GM18498 (cell line): ENCODE results near the gene RPL7A.
"Not testable (repeated sequence)": the region's sequence is repeated elsewhere in the genome, so short reads cannot be mapped to it uniquely, and the experiment has no call there.

Source experiments
- ATAC-seq: cut with Tn5 transposase; IDR thresholded peaks from one replicate; pipeline ENCODE4 v1.9.1; 2021; ENCODE audit warnings: mild to moderate bottlenecking, moderate library complexity; ENCODE audit not compliant: unreplicated experiment

Gene RPL7A

DNA sequence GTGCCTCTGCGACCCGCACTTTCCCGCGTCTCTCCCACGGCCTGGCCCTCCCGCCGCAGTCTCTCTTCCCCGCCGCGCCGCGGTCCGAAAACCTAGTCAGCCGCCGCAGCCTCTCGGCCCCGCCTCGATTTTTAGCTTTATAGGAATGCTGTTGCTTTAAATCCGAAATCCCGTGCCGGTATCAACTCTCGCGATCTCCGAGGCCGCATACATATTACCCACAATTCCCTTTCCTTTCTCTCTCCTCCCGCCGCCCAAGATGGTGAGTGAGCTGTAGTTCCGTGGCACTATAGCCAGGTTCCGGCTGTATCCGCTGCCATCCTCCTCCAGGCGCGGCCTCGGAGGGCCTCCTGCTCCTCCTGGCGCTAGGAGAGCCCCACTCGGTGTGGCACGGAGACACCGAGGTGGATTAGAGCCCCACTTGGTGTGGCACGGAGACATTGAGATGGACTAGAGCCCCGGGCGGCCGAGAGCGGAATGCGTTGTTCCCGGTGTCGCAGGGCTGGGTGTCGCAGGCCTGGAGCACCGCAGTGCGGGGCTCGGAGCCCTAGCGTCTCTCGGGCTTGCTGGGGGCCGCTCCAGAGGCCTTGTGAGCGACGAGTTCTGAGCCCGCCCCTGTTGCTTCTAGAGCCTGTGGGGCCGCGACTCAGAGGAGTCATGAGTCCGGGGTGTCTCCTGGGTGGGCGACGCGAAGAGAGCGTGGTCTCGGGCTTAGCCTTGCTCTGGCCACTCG, at the start of gene RPL7A, which contains the start of gene MED22:
Gene RPL7A, plus strand, starts transcription at position 234 of the 733 bp plus-strand sequence. Its CDS starts 26 bp downstream, at position 260.
Gene MED22, minus strand, starts transcription at position 147 of the 733 bp plus-strand sequence. CDS start 1,469 bp downstream, outside the sequence.
- peak; percentile 70 for ATAC-seq

DNA sequence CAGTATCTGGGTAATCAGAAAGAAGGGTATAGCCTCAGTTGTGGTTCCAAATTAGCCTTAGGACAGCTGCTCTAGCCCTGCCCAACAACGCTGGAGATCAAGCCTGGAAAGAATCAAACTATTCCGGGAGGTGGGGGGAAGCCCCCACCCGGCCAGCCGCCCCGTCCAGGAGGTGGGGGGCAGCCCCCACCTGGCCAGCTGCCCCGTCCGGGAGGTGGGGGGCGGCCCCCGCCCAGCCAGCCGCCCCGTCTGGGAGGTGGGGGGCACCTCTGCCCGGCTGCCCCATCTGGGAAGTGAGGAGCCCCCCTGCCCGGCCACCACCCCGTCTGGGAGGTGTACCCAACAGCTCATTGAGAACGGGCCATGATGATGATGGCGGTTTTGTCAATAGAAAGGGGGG, 48.0 kb upstream of the RPL7A start:
- ATAC-seq = not testable (repeated sequence)

DNA sequence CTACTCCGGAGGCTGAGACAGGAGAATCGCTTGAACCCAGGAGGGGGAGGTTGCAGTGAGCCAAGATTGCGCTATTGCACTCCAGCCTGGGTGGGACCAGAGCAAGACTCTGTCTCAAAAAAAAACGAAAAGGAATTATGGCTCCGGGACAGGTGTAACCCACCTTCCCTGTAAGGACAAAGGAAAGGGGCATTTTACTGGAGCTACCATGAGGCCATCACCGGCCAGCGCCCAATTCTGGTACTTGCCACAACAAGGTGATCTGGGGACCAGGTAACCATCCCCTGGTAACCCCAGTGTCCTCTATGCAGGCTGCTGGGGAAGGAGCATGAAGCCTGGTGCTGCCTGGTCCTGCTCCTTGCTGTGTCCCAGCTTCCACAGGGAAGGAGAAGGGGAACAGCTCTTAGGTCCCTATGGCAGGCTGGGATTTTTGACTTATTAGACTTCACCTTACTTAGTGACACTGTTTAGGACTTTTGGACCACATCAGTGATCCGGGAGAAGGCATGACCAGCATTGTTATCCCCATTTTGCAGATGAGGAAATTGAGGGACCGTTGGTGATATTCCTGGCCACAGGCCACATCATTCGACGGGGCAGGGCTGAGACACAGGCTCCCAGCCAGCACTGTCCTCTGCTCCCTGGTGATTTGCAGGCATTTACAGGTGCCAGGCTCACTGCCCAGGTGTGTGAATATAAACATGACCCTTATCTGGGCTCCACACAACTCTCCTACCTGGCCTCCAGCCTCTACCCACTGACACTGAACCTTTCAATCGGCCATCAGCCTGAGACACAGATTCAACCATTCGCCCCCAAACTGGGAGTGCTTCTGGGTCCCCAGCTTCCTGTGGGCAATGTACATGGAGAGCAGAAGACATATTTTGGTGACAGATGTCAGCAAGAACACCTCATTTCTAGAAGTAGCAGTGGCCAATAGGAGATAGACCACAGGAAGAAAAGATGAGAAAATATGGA, 46.5 kb upstream of the RPL7A start:
- ATAC-seq = no peak

DNA sequence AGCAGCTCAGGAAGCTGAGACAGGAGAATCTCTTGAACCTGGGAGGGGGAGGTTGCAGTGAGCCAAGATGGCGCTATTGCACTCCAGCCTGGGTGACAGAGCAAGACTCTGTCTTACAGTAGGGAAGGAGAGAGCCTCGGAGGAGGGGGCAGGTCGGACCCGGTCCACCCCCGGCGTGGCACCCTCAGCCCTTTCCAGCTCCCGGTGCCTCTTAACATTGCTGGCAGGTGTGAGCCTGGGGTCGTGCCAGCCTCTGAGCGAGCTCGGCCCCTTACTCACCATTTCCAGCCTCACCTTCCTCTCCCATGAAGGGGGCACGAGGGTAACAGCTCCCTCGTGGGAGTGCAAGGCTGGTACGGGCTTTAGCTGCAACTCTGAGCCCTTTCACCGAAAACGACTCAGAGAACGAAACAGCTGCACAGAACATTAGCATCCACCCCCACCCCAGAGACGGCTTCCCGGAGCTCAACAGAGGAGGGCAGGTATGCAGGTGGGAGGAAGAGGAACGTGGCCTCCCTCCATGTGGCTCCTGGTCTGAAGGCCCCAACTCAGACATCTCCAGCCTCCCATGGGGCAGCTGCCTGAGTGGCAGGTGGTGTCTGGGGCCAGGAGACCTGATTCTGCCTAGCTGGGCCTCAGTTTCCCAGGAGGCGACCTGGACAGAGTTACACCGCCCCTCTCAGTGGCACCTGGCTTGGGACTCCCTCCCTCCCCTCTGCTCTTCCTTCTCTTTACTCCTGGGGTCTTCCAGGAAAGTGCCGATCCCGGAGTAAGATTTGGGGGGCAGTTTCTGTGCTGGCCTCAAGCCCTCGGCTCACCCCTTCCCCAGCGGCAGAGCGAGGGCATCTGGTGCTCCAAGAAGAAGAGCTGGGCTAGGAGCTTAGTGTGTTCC, 44.5 kb upstream of the RPL7A start:
- ATAC-seq = no peak

DNA sequence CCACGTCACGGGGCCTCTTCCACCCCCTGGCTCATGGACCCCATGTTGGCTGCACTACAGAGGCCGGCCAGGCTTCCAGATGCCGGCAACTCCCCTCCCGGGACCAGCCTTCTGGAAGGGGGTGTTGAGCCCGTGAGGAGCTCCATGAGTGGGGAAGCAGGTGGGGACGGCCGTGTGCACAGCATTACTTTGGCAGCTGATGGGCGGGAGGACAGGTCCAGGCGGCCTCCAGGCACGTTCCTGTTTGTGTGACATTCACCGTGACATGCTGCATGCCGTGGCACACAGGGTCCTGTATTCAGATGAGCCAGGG, 43.9 kb upstream of the RPL7A start:
- ATAC-seq = no peak

DNA sequence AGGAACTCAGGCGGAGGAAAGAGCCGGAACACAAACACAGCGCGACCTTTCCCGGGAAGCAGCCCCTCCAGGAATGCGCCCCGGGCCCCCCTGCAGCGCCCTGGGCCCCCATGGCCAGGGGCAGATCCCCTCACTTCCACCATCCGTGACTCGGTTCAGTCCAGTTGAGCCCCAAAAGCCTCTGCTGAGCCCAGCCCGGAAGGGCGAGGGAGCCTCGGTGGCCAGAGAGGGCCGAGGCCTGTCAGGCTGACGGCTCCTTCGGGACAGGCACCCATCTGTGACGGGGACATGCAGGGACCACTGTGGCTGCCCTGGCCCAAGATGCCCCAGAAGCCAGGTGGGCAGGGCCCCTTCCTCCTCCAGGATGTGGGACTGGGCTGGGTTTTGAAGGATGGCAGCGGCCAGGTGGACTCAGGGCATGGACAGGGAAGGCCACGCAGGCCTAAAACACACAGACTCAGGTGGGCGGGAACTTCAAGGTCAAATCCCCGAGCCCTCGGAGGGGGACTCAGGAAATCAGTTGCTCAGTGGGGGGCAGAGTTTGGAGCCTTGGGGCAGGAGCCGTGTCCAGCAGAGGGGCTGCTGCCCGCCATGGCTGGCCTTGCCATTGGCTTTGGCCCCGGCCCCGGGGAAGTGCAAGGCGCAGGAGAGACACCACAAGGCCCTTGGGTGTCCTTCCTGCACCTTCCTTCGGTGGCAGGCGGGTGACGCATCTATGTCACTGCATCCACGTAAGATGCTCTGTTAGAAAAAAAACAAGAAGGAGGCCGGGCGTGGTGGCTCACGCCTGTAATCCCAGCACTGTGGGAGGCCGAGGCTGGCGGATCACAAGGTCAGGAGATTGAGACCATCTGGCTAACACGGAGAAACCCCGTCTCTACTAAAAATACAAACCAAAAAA, 43.3 kb upstream of the RPL7A start:
- ATAC-seq = no peak

DNA sequence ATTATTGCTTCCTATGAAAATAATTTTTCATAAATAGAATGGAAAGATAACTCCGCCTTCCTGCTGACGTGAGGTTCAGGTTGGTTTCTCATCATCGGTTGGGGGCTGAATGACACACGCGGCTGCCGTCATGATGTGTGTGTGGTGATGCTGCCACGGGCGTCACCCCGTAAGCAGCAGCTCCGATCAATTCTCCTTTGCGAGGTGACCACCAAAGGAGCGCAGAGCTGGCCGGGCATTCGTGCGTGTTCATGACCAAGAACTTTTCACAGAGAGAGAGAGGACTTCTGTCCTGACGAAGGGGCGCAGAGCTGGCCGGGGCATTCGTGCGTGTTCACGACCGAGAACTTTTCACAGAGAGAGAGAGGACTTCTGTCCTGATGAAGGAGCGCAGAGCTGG, 42.3 kb upstream of the RPL7A start:
- no peak for ATAC-seq

DNA sequence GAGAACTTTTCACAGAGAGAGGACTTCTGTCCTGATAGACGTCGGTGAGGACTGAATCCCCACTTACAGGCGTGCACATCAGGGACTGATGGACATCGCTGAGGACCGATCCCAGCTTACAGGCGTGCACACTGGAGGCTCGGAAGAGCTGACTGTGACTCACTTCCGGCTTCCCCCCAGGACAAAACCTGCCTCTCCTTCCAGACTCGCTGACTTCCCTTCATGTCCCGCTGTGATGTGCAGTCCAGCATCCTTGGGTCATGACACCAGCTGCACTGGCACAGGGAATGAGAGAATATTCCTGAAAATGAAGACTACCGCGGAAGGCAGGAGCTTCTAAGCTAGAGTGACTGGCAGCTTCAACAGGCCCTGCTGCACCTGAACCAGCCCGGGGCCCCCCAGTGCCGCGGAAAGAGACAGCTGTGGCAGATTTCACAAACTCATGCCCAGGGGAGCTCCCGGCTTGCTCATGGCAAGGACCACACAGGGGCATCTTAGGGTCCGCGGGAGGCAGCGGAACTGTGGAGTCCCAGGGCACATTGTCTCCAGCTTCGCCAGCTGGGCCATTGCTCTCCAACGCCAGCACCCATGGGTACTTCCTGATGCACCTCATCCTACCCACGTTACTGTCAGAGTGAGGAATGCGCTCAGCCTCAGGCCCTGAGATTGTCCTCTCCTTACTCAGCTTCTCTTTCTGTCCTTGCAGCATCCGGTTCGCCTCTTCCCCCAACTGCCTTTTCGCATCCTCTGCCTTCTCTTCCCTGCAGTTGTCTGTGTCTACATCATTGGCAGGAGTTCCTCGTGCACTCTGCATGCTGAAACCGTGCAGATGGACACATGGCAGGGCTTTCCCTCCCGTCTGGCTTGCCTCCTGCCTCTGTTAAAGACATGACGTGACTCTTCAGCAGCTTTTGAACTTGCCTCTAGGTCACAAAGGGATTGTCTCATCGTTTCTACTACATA, 41.5 kb upstream of the RPL7A start:
- ATAC-seq = no peak

DNA sequence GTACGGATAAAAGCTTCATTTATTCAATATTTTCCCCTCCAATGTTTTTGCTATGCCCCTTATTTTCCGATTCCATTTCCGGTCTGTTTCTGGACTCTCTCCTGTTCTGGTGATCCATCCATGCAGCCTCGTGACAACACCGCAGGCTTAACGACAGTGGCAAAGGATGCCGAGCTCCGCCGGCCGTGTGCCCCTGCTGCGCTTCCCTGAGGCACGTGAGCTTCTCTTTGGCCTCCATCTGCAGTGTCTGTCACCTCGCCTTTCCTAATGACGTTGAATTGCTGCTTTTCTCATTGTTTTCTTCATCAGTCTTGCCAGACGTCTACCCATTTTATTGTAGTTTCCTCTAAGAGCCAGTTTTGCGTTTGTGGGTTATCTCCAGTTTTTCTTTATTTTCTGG, 40.7 kb upstream of the RPL7A start:
- ATAC-seq = no peak

DNA sequence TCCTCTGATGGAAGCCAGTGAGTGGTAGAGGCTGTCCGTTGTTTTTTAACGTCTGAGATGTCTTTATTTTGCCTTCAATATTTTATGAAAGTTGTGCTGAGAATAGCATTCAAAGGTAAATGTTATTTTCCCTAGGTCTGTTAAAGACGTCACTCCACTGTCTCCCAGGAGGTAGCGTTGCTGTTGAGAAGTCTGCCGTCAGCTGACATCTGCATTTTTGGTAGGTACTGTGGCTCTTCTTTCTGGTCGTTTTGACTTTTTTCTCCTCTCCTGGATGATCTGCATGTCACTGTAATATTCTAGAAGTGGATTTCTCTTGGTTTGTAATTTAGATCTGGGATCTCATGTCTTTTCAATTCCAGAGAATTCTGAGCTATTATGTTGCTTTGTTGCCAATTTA, 38.4 kb upstream of the RPL7A start:
- ATAC-seq = no peak

DNA sequence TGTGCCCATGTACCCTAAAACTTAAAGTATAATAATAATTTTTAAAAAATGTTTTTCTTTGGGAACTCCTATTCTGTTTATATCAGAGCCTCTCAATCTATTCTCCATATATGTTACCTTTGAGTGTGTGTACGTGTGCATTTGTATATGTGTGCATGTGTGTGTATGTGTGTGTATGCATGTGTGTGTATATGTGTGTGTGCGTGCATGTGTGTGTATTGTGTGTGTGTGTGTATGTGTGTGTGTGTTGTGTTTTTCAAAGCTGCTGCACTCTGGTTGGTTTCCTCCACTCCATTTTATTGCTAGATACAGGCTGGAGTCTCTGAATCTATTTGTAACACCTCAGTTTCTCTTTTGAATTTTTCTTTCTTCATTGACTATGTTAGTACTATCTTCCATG, 32.0 kb upstream of the RPL7A start:
- no peak for ATAC-seq

DNA sequence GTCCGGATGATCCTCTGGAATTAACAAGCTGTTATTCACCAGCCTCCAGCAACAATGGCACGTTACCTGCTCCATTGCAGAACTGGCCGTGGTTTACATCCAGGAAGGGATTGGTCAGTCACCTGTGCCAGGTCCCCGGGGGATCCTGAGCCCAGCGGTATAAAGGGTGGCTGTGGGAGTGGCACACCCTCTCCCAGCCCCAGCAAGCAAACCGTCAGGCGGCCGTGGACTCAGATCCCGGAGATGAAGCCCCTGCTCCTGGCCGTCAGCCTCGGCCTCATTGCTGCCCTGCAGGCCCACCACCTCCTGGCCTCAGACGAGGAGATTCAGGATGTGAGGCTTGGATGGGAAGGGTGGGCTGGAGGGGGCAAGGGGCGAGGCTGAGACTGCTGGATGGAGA, 30.5 kb upstream of the RPL7A start:
- ATAC-seq = not testable (repeated sequence)

DNA sequence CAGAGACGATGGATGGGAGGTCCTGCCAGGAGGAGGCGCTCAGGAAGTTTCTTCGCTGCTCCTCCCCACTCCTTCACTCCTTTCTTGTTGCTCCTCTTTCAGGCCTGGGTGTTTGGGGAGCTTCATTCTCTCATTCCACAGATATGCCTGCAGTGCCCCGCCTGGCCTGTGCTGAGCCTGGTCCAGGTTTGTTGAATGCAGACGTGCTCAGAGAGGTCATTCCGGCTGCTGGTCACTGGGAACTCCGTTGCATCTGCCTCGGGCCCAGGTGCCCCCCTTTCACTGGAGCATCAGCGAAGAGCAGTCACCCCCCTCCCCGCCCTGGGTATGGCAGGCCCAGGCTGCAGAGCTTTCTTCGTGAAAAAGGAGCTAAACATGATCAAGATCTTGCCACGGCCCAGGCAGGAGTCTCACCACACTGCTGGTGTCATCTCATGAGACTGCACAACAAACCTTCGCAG, 27.6 kb upstream of the RPL7A start:
- no peak for ATAC-seq

DNA sequence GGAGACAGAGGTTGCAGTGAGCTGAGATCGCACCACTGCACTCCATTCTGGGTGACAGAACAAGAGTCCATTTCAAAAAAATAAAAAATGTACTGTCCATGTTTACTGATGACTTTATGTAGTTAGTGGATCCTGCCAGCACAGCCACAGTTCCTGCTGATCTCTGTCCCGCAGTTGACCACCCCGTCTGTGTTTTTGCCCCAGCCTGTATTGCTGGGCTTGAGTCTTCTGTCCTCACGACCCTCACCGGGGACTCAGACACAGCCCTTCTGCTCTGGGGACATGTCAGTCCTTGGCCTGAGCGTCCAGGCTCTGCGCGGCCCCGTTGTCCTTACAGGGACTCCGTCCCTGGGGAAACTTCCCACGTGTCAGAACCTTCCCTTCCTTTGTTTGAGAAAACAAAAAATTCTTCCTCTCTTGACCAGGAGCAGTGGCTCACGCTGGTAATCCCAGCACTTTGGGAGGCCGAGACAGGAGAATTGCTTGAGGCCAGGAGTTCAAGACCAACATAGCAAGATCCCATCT, 26.5 kb upstream of the RPL7A start:
- no peak for ATAC-seq

DNA sequence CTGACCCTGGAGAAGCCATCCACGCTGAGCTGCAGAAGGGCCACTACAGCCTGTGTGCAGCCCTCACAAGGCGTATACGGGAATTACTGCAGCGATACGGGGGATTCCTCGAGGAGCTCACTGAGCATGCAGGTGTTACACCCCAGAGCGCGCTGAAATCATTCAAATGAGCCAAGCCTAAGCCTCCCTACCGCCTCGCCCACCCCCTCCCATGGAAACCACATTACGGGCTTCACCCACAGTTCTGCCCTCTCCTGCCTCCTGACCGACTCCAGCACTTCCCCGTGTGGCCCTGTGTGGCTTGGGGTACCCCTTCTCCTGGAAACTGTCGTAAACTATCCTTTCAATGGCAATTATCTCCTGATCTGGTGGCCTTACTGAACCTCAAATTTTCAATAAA, 25.3 kb upstream of the RPL7A start:
- ATAC-seq = no peak

DNA sequence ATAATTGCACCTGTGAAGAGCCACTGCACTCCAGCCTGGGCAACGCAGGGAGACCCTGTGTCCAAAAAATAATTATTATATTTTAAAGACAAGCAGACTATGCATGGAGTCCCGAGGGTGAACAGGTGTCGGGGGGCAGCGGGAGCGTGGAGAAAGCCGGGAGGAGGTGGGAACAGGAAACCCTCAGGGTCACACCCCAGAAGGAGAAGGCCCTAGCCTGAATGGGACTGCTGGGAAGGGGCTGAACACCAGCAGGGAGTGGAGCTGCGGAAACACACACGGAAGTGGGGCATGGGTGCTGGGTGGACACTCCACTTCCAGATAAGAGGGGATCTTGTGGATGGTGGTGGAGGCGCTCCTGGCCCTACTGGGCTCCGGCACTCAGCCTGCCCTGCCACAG, 24.8 kb upstream of the RPL7A start:
- ATAC-seq = no peak

DNA sequence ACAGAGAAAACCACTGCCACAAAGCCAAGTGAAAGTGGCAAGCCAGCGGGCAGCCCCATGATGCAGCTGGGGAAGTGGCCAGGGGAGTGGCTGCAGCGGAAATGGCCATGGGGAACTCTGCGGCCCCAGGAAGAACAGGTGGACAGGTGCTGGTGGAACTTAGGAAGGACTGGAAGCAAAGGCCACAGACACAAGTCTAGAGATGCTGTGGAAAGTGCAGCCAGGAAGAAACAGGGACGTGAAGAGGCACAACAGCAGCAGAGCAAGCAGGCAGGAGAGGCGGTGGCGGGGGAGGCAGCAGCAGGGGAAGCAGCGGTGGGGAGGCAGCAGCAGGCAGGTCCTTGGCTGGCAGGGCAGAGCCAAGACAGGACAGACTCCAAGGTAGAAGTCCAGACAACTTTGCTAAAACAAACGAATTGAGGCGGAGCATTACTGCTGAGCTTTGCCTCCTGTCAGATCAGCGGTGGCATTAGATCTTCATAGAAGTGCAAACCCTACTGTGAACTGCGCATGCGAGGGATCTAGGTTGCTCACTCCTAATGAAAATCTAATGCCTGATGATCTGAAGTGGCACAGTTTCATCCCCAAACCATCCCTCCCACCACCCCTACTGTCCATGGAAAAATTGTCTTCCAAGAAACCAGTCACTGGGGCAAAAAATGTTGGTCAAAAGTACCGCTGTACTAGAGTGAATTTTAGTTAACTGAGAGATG, 23.9 kb upstream of the RPL7A start:
- no peak for ATAC-seq

DNA sequence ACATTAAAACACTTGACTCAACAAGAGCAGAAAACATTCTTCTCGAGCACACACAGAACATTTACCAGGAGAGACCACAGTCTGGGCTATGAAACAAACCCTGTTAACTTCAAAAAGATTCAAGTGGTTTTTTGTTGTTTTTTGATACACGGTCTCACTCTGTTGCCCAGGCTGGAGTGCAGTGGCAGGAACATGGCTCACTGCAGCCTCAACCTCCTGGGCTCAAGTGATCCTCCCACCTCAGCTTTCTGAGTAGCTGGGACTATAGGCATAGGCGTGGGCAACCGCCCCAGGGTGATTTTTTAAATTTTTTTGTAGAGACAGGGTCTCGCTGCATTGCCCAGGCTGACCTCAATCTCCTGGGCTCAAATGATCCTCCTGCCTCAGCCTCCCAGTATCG, 21.0 kb upstream of the RPL7A start:
- not testable (repeated sequence) for ATAC-seq
